ENCODE results near the gene ACSL3.

Gene ACSL3

DNA sequence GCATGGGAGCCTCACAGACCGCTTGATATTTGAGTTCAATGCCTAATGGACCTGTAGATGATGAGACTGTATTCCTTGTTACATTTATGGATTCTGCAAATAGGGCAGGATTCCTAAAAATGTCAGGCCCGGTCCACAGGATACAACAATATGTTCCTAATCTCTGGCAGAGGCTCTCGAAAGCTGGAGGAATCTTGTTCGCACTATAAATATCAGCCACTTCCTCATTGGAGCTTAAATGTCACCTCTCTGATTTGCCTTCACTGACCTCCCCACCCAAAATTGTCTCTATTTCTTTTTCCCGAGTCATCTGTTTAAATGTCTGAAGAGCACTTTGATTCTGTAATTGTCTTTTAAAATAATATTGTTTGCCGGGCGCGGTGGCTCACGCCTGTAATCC is 12.0 kb upstream of the ACSL3 start:
- TF ChIP-seq EZH2 (optimal IDR thresholded peaks at IDR 0.05; ENCODE audit: low read depth, low read length), result no peak
- no peak for TF ChIP-seq EZH2phosphoT487 (IDR thresholded peaks at IDR 0.05; ENCODE audit: low read length)
- no peak for TF ChIP-seq CTCF (IDR thresholded peaks at IDR 0.05; ENCODE audit: low read length)
- Histone ChIP-seq H3K4me3 (ENCODE audit: low read length) (no peak overlapping the region), H4K20me1 (ENCODE audit: insufficient read depth, low read length) (no peaks in the 10 kb centered on the region), H3K9me2 (replicated peaks; ENCODE audit: insufficient read depth, low read length) (no peaks in the 10 kb centered on the region), H3K79me2 (ENCODE audit: low read length) (no peaks in the 10 kb centered on the region), H3K4me1 (ENCODE audit: low read length) (no peaks in the 10 kb centered on the region), H3K27me3 (replicated peaks; ENCODE audit: insufficient read depth, low read length) (no peaks in the 10 kb centered on the region), H3K4me2 (ENCODE audit: low read depth, low read length) (no peak overlapping the region), H3F3A (ENCODE audit: insufficient read depth, low read length) (no peaks in the 10 kb centered on the region), H3K9ac (ENCODE audit: low read length) (no peak overlapping the region), H3K36me3 (replicated peaks; ENCODE audit: insufficient read depth, low read length) (no peaks in the 10 kb centered on the region), H3K27ac (ENCODE audit: low read length) (no peak overlapping the region), H3K9me3 (replicated peaks; ENCODE audit: insufficient read depth, low read length) (no peaks in the 10 kb centered on the region), H2AFZ (ENCODE audit: low read length) (no peak overlapping the region)
- DNase-seq, result no peak

- H4K20me1 ChIP-seq (ENCODE audit: insufficient read depth, low read length), result no peaks in the 10 kb centered on the region
- no peak for DNase-seq
- TF ChIP-seq EZH2phosphoT487 (IDR thresholded peaks at IDR 0.05; ENCODE audit: low read length), result no peak
- TF ChIP-seq EZH2 (optimal IDR thresholded peaks at IDR 0.05; ENCODE audit: low read depth, low read length), result no peak
- no peak for TF ChIP-seq CTCF (IDR thresholded peaks at IDR 0.05; ENCODE audit: low read length)
Observed at GRCh38 chr2:222851956-222852617, 8.7 kb upstream of the ACSL3 start.

GRCh38 chr2:222854773-222855700 is 5.8 kb upstream of the ACSL3 start:
- no peaks in the 10 kb centered on the region for H4K20me1 ChIP-seq (ENCODE audit: insufficient read depth, low read length)
- H2AFZ ChIP-seq (ENCODE audit: low read length), result no peak overlapping the region
- TF ChIP-seq EZH2phosphoT487 (IDR thresholded peaks at IDR 0.05; ENCODE audit: low read length) (no peak), EZH2 (optimal IDR thresholded peaks at IDR 0.05; ENCODE audit: low read depth, low read length) (no peak), CTCF (IDR thresholded peaks at IDR 0.05; ENCODE audit: low read length) (no peak)
- H3K9me2 ChIP-seq (replicated peaks; ENCODE audit: insufficient read depth, low read length), result no peaks in the 10 kb centered on the region
- no peaks in the 10 kb centered on the region for H3K36me3 ChIP-seq (replicated peaks; ENCODE audit: insufficient read depth, low read length)
- H3K4me1 ChIP-seq (ENCODE audit: low read length), result no peaks in the 10 kb centered on the region
- no peak for DNase-seq
- no peaks in the 10 kb centered on the region for H3K27me3 ChIP-seq (replicated peaks; ENCODE audit: insufficient read depth, low read length)
- H3K9me3 ChIP-seq (replicated peaks; ENCODE audit: insufficient read depth, low read length), result no peaks in the 10 kb centered on the region
- no peaks in the 10 kb centered on the region for H3K79me2 ChIP-seq (ENCODE audit: low read length)
- no peak overlapping the region for H3K4me2 ChIP-seq (ENCODE audit: low read depth, low read length)
- no peak overlapping the region for H3K27ac ChIP-seq (ENCODE audit: low read length)
- no peaks in the 10 kb centered on the region for H3F3A ChIP-seq (ENCODE audit: insufficient read depth, low read length)
- H3K4me3 ChIP-seq (ENCODE audit: low read length), result no peak overlapping the region
- H3K9ac ChIP-seq (ENCODE audit: low read length), result no peak overlapping the region

More at GRCh38 chr2:222851956-222852617, 8.7 kb upstream of the ACSL3 start:
- Histone ChIP-seq H2AFZ (ENCODE audit: low read length) (no peak overlapping the region), H3K9me3 (replicated peaks; ENCODE audit: insufficient read depth, low read length) (no peaks in the 10 kb centered on the region), H3K79me2 (ENCODE audit: low read length) (no peaks in the 10 kb centered on the region), H3K9me2 (replicated peaks; ENCODE audit: insufficient read depth, low read length) (no peaks in the 10 kb centered on the region), H3K4me2 (ENCODE audit: low read depth, low read length) (no peak overlapping the region), H3K27me3 (replicated peaks; ENCODE audit: insufficient read depth, low read length) (no peaks in the 10 kb centered on the region), H3F3A (ENCODE audit: insufficient read depth, low read length) (no peaks in the 10 kb centered on the region), H3K4me1 (ENCODE audit: low read length) (no peaks in the 10 kb centered on the region), H3K9ac (ENCODE audit: low read length) (no peak overlapping the region), H3K4me3 (ENCODE audit: low read length) (no peak overlapping the region), H3K36me3 (replicated peaks; ENCODE audit: insufficient read depth, low read length) (no peaks in the 10 kb centered on the region), H3K27ac (ENCODE audit: low read length) (no peak overlapping the region)

Data from MM.1S (cell line).